Naive B cell (primary cell): ENCODE results near the gene CFAP221. TPM values are rescaled to one million over a fixed set of nuclear protein-coding genes. Genes with fewer than 3 reads are reported as not detected.

Source experiments
- ATAC-seq, 2 donors: fragments of 150-1000 bp; cut with Tn5 transposase; 2 replicates each; pipeline ENCODE4 v1.10.0; 2021; ENCODE audit warnings: low read depth in 2 of 2, mild to moderate bottlenecking in 2 of 2, moderate library complexity in 2 of 2
- DNase-seq: peaks from one replicate; pipeline ENCODE4 v3.0.0; 2022
- H3K27ac Mint-ChIP-seq, 6 donors: one replicate each; pipeline ENCODE4 v1.8.0; 2020 to 2022; ENCODE audit warnings: mild to moderate bottlenecking in 6 of 6, mixed read lengths in 6 of 6, moderate library complexity in 5 of 6, inconsistent platforms in 2 of 6
- H3K27me3 Mint-ChIP-seq, 3 donors: one replicate each; pipeline ENCODE4 v1.8.0; 2021 to 2022; ENCODE audit warnings: mixed read lengths in 3 of 3, mild to moderate bottlenecking in 1 of 3
- H3K36me3 Mint-ChIP-seq, 2 donors: one replicate each; pipeline ENCODE4 v1.8.0; 2020 to 2022; ENCODE audit warnings: mixed read lengths in 2 of 2, inconsistent platforms in 1 of 2, mild to moderate bottlenecking in 1 of 2
- H3K4me1 Mint-ChIP-seq, 3 donors: one replicate each; pipeline ENCODE4 v1.8.0; 2020 to 2022; ENCODE audit warnings: mixed read lengths in 3 of 3, inconsistent platforms in 1 of 3, mild to moderate bottlenecking in 1 of 3, moderate library complexity in 1 of 3
- H3K4me3 Mint-ChIP-seq, 8 donors: one replicate each; pipeline ENCODE4 v1.8.0; 2020 to 2022; ENCODE audit warnings: mild to moderate bottlenecking in 8 of 8, mixed read lengths in 8 of 8, moderate library complexity in 8 of 8, inconsistent platforms in 2 of 8
- H3K9me3 Mint-ChIP-seq, 7 donors: one replicate each; pipeline ENCODE4 v1.8.0; 2020 to 2022; ENCODE audit warnings: mixed read lengths in 7 of 7, mild to moderate bottlenecking in 5 of 7, inconsistent platforms in 2 of 7, moderate library complexity in 1 of 7
- polyA plus RNA-seq, 6 donors: library from polyadenylated mRNA; unstranded; fragments of 300-500 nt; fragmentation: Illumina TruSeq; gene quantifications; one replicate each; pipeline ENCODE4 v1.2.3, GENCODE V29; 2021; ENCODE audit warnings: low read depth in 6 of 6

Gene CFAP221
- polyA plus RNA-seq, 6 donors from 2014 or later = not detected

- DNase-seq = no peak
- ATAC-seq = no peak
- H3K27ac Mint-ChIP-seq = no peak overlapping the region
- no peak overlapping the region for H3K4me3 Mint-ChIP-seq
- H3K4me1 Mint-ChIP-seq = peaks cover 4 to 18% (median 11%) of the 10 kb centered on the region in 3 donors
- peaks cover 0 to 7% of the 10 kb centered on the region in 2 donors for H3K36me3 Mint-ChIP-seq
- peaks cover 0 to 13% (median 3%) of the 10 kb centered on the region in 7 donors for H3K9me3 Mint-ChIP-seq
- peaks cover 58 to 69% (median 63%) of the 10 kb centered on the region in 3 donors for H3K27me3 Mint-ChIP-seq
Measured at GRCh38 chr2:119545754-119546446, 1.7 kb downstream of the CFAP221 start.

DNA sequence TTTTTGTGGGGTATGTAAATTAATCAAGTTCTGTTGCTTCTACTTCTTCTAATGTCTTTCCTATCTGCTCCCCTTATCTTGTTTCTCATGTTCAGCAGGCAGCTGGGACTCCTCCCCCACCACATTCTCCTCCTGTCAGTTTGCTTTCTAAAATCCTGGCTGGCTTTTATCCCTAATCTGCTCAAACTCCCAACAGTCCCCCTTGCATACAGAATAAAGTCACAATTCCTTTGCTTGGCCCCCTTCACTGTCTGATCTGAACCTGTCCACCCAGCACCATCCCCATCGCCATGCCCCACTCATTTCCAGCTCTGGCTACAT lies 2.2 kb downstream of the CFAP221 start:
- Mint-ChIP-seq H3K4me3 (peak overlapping the region in 1 of 8 donors; percentile 7), H3K36me3 (peaks cover 0 to 7% of the 10 kb centered on the region in 2 donors), H3K9me3 (peaks cover 0 to 13% (median 3%) of the 10 kb centered on the region in 7 donors), H3K4me1 (peaks cover 4 to 18% (median 11%) of the 10 kb centered on the region in 3 donors), H3K27me3 (peaks cover 54 to 64% (median 60%) of the 10 kb centered on the region in 3 donors), H3K27ac (peak overlapping the region in 1 of 6 donors; percentile 21)
- ATAC-seq (no peak), DNase-seq (no peak)

GRCh38 chr2:119548516-119549120 lies 4.4 kb downstream of the CFAP221 start:
- H3K4me1 Mint-ChIP-seq = peaks cover 0 to 11% (median 5%) of the 10 kb centered on the region in 3 donors
- H3K9me3 Mint-ChIP-seq = peaks cover 0 to 8% (median 3%) of the 10 kb centered on the region in 7 donors
- H3K27ac Mint-ChIP-seq = no peak overlapping the region
- DNase-seq (no peak), ATAC-seq (no peak)
- H3K36me3 Mint-ChIP-seq = peaks cover 0 to under 1% of the 10 kb centered on the region in 2 donors
- no peak overlapping the region for H3K4me3 Mint-ChIP-seq
- peaks cover 38 to 52% (median 51%) of the 10 kb centered on the region in 3 donors for H3K27me3 Mint-ChIP-seq

DNA sequence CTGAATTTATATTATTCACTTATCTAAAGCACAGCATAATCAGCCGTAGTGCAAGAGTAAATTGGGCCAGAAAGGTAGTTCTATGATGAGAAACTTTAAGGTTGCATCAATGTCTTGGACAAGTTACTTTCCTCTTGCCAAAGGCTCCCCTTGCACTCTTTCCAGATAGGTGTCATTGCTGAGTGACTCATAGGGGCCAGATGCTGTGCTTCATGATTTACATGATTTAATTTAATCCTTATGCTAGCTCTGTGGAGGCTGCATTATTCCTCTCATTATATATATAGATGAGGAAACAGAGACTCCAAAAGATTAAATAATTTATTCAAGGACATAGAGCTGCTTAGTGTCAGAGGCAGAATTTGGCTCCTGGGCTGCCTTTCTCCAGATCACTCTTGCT lies 5.0 kb downstream of the CFAP221 start:
- DNase-seq = no peak
- H3K4me1 Mint-ChIP-seq = peaks cover 0 to 6% (median 0%) of the 10 kb centered on the region in 3 donors
- H3K9me3 Mint-ChIP-seq = peaks cover 0 to 8% (median 0%) of the 10 kb centered on the region in 7 donors
- H3K36me3 Mint-ChIP-seq = no peaks in the 10 kb centered on the region
- no peak for ATAC-seq
- no peak overlapping the region for H3K27ac Mint-ChIP-seq
- H3K27me3 Mint-ChIP-seq = peaks cover 33 to 47% (median 46%) of the 10 kb centered on the region in 3 donors
- no peak overlapping the region for H3K4me3 Mint-ChIP-seq

GRCh38 chr2:119550346-119550745 lies 6.1 kb downstream of the CFAP221 start:
- peaks cover 37 to 47% (median 44%) of the 10 kb centered on the region in 3 donors for H3K27me3 Mint-ChIP-seq
- no peaks in the 10 kb centered on the region for H3K36me3 Mint-ChIP-seq
- no peak for DNase-seq
- H3K4me1 Mint-ChIP-seq = no peaks in the 10 kb centered on the region
- peaks cover 0 to 4% (median 0%) of the 10 kb centered on the region in 7 donors for H3K9me3 Mint-ChIP-seq
- ATAC-seq = no peak
- no peak overlapping the region for H3K4me3 Mint-ChIP-seq
- no peak overlapping the region for H3K27ac Mint-ChIP-seq

GRCh38 chr2:119550856-119551255 lies 6.6 kb downstream of the CFAP221 start:
- H3K9me3 Mint-ChIP-seq = peaks cover 0 to 4% (median 0%) of the 10 kb centered on the region in 7 donors

DNA sequence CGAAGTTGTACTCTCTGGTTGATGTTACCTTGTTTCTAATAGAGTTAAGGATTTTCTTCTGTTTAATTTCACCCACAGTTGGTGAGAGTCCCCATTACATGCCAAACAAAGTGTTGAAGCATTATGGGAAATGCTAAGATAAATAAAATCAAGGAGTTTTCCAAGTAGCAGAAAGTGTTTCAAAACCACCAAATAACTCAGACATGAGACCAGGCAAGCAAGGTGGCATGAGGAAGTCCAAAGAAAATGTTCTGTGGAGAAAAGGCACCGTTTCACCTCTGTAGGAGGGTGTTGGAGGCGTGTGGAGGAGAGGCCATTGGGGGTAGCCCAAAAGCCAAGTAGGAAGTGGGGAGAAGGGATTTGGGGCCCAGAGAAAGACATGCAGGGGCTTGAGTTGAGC lies 8.7 kb downstream of the CFAP221 start:
- DNase-seq (no peak), ATAC-seq (no peak)
- Mint-ChIP-seq H3K4me1 (no peaks in the 10 kb centered on the region), H3K4me3 (no peak overlapping the region), H3K27ac (no peak overlapping the region), H3K9me3 (peaks cover 0 to 2% (median 0%) of the 10 kb centered on the region in 7 donors), H3K36me3 (no peaks in the 10 kb centered on the region), H3K27me3 (peaks cover 27 to 43% (median 34%) of the 10 kb centered on the region in 3 donors)

More at GRCh38 chr2:119550856-119551255, 6.6 kb downstream of the CFAP221 start:
- DNase-seq = no peak
- Mint-ChIP-seq H3K27ac (no peak overlapping the region), H3K27me3 (peaks cover 37 to 47% (median 39%) of the 10 kb centered on the region in 3 donors), H3K36me3 (no peaks in the 10 kb centered on the region), H3K4me1 (no peaks in the 10 kb centered on the region), H3K4me3 (no peak overlapping the region)
- ATAC-seq = no peak

DNA sequence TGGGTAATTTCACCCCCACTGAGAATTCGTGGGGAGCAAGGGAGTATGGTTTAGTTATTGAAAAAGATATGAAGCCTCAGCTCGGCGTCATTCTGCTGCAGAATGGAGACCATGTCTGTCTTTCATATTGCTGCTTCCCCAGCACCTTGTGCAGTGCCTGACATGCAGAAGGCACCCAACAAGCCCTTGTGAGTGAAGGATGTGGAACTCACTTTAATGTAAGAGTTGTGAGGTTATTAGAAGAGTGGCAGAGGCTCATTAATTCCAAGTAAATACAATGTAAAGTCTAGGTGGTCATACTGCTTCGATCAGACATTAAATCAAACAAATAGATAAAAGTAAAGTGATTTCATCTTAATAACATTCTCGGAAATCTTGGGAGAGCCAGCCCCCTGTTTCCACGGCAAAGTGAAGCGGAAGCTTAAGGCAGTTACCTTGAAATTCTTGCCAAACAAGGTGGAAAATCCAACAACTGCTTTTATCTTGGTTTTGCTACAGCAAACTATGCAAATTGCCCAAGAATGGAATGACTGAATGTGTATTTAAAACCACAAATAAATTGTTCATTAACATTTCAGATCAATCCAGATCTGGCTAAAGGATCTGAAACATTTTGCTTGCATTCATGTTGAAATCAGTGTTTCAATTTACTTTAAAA lies 9.6 kb downstream of the CFAP221 start:
- no peak for ATAC-seq
- Mint-ChIP-seq H3K4me3 (no peak overlapping the region), H3K27ac (no peak overlapping the region), H3K4me1 (no peaks in the 10 kb centered on the region), H3K9me3 (peaks cover 0 to 2% (median 0%) of the 10 kb centered on the region in 7 donors), H3K27me3 (peaks cover 25 to 39% (median 34%) of the 10 kb centered on the region in 3 donors), H3K36me3 (no peaks in the 10 kb centered on the region)
- DNase-seq = no peak

DNA sequence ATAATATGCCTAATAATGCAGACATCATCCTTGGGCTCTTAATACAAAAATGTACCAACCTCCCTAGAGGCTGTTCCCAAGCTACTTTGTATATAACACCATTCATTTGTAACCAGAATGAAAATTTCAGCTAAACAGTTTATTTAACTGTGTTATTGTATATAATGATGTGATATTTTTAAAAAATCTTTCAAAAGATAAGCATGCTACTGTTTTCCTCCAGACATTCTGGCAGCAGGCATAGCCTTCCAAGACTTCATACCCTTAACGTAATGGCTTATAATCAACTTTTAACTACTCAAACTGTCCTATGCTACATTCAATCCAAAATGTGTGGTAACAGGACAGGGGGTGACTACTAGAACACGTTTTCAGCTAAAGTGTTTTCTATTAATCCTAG lies 21.2 kb downstream of the CFAP221 start:
- Mint-ChIP-seq H3K36me3 (peaks cover 0 to 8% of the 10 kb centered on the region in 2 donors), H3K27me3 (peaks cover 0 to 7% (median 5%) of the 10 kb centered on the region in 3 donors), H3K4me1 (no peaks in the 10 kb centered on the region), H3K4me3 (no peak overlapping the region), H3K27ac (no peak overlapping the region), H3K9me3 (peaks cover 3 to 12% (median 8%) of the 10 kb centered on the region in 7 donors)
- ATAC-seq (no peak), DNase-seq (no peak)

DNA sequence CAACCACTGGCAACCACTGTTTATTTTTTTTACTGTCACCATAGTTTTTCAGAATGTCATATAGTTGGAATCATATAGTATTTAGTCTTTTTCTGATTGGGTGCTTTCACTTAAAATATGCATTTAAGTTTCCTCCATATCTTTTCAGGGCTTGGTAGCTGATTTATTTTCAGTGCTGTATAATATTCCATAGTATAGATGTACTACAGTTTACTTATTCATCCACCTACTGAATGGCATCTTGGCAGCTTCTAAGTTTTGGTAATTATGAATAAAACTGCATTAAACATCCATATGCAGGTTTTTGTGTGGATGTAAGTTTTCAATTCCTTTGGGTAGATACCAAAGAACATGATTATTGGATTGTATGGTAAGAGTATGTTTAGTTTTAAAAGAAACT lies 23.0 kb downstream of the CFAP221 start:
- peaks cover 0 to 8% of the 10 kb centered on the region in 2 donors for H3K36me3 Mint-ChIP-seq
- ATAC-seq = no peak
- DNase-seq = no peak
- peaks cover 0 to 7% (median 5%) of the 10 kb centered on the region in 3 donors for H3K27me3 Mint-ChIP-seq
- no peak overlapping the region for H3K27ac Mint-ChIP-seq
- no peak overlapping the region for H3K4me3 Mint-ChIP-seq
- H3K9me3 Mint-ChIP-seq = peaks cover 3 to 13% (median 8%) of the 10 kb centered on the region in 7 donors
- no peaks in the 10 kb centered on the region for H3K4me1 Mint-ChIP-seq

DNA sequence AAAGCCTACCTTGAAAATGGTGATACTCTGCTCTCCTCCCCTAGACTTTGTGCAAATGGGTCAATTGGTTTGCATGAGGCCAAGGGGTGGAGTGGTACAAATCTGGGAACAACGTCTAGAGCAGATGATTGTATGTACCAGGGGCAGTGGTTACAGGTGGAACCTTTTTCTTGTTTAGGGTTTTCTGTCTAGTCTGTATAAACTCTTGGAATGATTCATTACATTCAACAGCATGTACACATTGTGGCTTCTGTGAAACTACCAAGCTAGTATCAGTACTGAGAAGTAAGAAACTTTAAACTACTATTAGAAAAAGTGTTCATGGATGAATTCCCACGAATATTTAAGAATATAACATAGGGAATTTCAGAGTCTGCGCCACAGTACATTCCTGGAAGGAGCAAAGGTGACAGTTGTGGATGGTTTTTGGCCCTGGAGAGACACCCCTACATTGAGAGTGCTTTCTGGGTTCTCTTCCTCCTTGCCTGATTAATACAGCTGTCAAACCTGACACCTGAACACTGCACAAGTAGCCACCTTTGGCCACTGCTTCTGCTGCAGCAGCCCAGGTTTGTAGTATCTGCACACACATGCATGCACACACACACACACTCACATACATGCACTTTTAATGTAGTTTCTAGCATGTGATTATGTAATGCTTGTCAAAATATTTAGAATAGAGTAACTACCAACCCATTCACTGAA lies 30.0 kb downstream of the CFAP221 start:
- DNase-seq = no peak
- no peak overlapping the region for H3K4me3 Mint-ChIP-seq
- H3K4me1 Mint-ChIP-seq = no peaks in the 10 kb centered on the region
- ATAC-seq = no peak
- H3K27me3 Mint-ChIP-seq = peaks cover 21 to 34% (median 23%) of the 10 kb centered on the region in 3 donors
- H3K27ac Mint-ChIP-seq = no peak overlapping the region
- H3K9me3 Mint-ChIP-seq = peaks cover 5 to 15% (median 7%) of the 10 kb centered on the region in 7 donors
- H3K36me3 Mint-ChIP-seq = peaks cover 0 to 4% of the 10 kb centered on the region in 2 donors

DNA sequence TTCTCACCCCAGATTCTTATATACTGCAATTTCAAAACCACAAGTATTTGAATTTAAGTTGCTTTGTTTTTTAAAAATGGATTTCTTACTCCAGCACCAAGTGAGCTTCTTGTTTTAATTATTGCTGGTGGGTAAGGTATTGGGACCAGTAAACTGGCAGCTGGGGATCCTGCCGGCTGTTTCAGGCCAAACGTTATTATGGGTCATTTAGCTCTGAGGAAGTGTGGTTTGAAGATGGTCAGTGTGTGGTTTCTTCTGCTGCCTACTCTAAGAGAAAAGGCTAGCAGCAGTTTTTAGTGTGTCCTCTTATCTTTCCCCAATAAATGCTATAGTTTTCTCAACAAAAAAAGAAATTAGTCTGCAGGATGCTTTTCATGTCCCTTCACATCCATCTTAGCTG lies 30.6 kb downstream of the CFAP221 start:
- Mint-ChIP-seq H3K36me3 (no peaks in the 10 kb centered on the region), H3K9me3 (peaks cover 0 to 11% (median 4%) of the 10 kb centered on the region in 7 donors), H3K4me3 (no peak overlapping the region)

DNA sequence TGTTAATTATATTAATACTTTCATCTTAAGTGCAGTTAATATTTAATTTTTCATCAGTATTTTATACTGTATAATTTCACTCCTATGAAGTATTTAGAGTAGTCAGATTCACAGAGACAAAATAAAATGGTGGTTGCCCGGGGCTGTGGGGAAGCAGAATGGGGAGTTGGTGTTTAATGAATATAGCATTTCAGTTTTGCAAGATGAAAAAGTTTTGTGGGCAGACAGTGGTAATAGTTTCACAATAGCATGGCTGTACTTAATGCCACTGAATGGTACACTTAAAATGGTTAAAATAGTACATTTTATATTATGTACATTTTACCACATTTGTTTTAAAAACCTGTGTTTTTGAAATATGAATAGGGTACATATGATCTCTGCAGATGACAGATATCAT lies 31.2 kb downstream of the CFAP221 start:
- Mint-ChIP-seq H3K27ac (no peak overlapping the region), H3K4me1 (no peaks in the 10 kb centered on the region), H3K36me3 (no peaks in the 10 kb centered on the region), H3K27me3 (peaks cover 18 to 34% (median 21%) of the 10 kb centered on the region in 3 donors), H3K4me3 (no peak overlapping the region), H3K9me3 (peaks cover 0 to 11% (median 2%) of the 10 kb centered on the region in 7 donors)
- ATAC-seq (no peak), DNase-seq (no peak)

More for the DNA sequence above, 30.6 kb downstream of the CFAP221 start:
- Mint-ChIP-seq H3K27ac (no peak overlapping the region), H3K27me3 (peaks cover 18 to 34% (median 21%) of the 10 kb centered on the region in 3 donors), H3K4me1 (no peaks in the 10 kb centered on the region)
- ATAC-seq = no peak
- DNase-seq = no peak
